Measurements from ENCODE around the gene TACR1.
"Not testable (repeated sequence)": the region's sequence is repeated elsewhere in the genome, so short reads cannot be mapped to it uniquely, and the experiment has no call there.

The TACR1 gene

GRCh38 chr2:75177427-75177826 lies 21.9 kb downstream of the TACR1 start:
- no peak overlapping the region for H3K27ac Mint-ChIP-seq
- peaks cover 2% of the 10 kb centered on the region for H3K27me3 Mint-ChIP-seq
- H3K4me1 Mint-ChIP-seq (ENCODE audit: low read depth), result no peaks in the 10 kb centered on the region
- H3K4me3 Mint-ChIP-seq, result no peak overlapping the region
- no peaks in the 10 kb centered on the region for H3K9me3 Mint-ChIP-seq
- H3K36me3 Mint-ChIP-seq (ENCODE audit: low read depth), result no peaks in the 10 kb centered on the region
- intact Hi-C loops (cut with micrococcal nuclease), result no loop called here

GRCh38 chr2:75175456-75175855 lies 23.9 kb downstream of the TACR1 start:
- Mint-ChIP-seq H3K9me3 (no peaks in the 10 kb centered on the region), H3K27me3 (peaks cover 2% of the 10 kb centered on the region), H3K4me3 (no peak overlapping the region), H3K36me3 (ENCODE audit: low read depth) (no peaks in the 10 kb centered on the region), H3K27ac (no peak overlapping the region), H3K4me1 (ENCODE audit: low read depth) (no peaks in the 10 kb centered on the region)
- intact Hi-C loops (cut with micrococcal nuclease), result no loop called here

- Mint-ChIP-seq H3K27me3 (peaks cover 2% of the 10 kb centered on the region), H3K4me1 (ENCODE audit: low read depth) (no peaks in the 10 kb centered on the region), H3K9me3 (no peaks in the 10 kb centered on the region), H3K4me3 (no peak overlapping the region), H3K27ac (no peak overlapping the region), H3K36me3 (ENCODE audit: low read depth) (no peaks in the 10 kb centered on the region)
- intact Hi-C loops (cut with micrococcal nuclease), result no loop called here
Measured at GRCh38 chr2:75174981-75175380, 24.3 kb downstream of the TACR1 start.

GRCh38 chr2:75174519-75174918 lies 24.8 kb downstream of the TACR1 start:
- Mint-ChIP-seq H3K9me3 (no peaks in the 10 kb centered on the region), H3K36me3 (ENCODE audit: low read depth) (no peaks in the 10 kb centered on the region), H3K27ac (no peak overlapping the region), H3K4me3 (no peak overlapping the region), H3K27me3 (peaks cover 2% of the 10 kb centered on the region), H3K4me1 (ENCODE audit: low read depth) (no peaks in the 10 kb centered on the region)
- intact Hi-C loops (cut with micrococcal nuclease), result no loop called here

GRCh38 chr2:75173740-75174139 lies 25.6 kb downstream of the TACR1 start:
- H3K4me1 Mint-ChIP-seq (ENCODE audit: low read depth), result no peaks in the 10 kb centered on the region
- peaks cover 2% of the 10 kb centered on the region for H3K27me3 Mint-ChIP-seq
- H3K27ac Mint-ChIP-seq, result no peak overlapping the region
- no peak overlapping the region for H3K4me3 Mint-ChIP-seq
- intact Hi-C loops (cut with micrococcal nuclease), result no loop called here
- H3K9me3 Mint-ChIP-seq, result no peaks in the 10 kb centered on the region
- H3K36me3 Mint-ChIP-seq (ENCODE audit: low read depth), result no peaks in the 10 kb centered on the region

- intact Hi-C loops (cut with micrococcal nuclease); H3K27me3 Mint-ChIP-seq; H3K27ac Mint-ChIP-seq; H3K4me3 Mint-ChIP-seq; H3K9me3 Mint-ChIP-seq; H3K36me3 Mint-ChIP-seq (ENCODE audit: low read depth); H3K4me1 Mint-ChIP-seq (ENCODE audit: low read depth): not testable (repeated sequence)
Measured at GRCh38 chr2:75171423-75171822, 27.9 kb downstream of the TACR1 start.

- Mint-ChIP-seq H3K9me3 (no peaks in the 10 kb centered on the region), H3K4me3 (no peak overlapping the region), H3K4me1 (ENCODE audit: low read depth) (peaks cover 5% of the 10 kb centered on the region), H3K36me3 (ENCODE audit: low read depth) (no peaks in the 10 kb centered on the region), H3K27me3 (peaks cover 4% of the 10 kb centered on the region), H3K27ac (no peak overlapping the region)
- intact Hi-C loops (cut with micrococcal nuclease), result no loop called here
Measured at GRCh38 chr2:75170889-75171288, 28.4 kb downstream of the TACR1 start.

GRCh38 chr2:75168186-75168585 lies 31.1 kb downstream of the TACR1 start:
- no peaks in the 10 kb centered on the region for H3K9me3 Mint-ChIP-seq
- H3K4me3 Mint-ChIP-seq, result no peak overlapping the region
- no peaks in the 10 kb centered on the region for H3K36me3 Mint-ChIP-seq (ENCODE audit: low read depth)
- H3K4me1 Mint-ChIP-seq (ENCODE audit: low read depth), result peaks cover 5% of the 10 kb centered on the region
- intact Hi-C loops (cut with micrococcal nuclease), result no loop called here
- H3K27me3 Mint-ChIP-seq, result peaks cover 4% of the 10 kb centered on the region
- no peak overlapping the region for H3K27ac Mint-ChIP-seq

GRCh38 chr2:75166491-75166890 lies 32.8 kb downstream of the TACR1 start:
- no peak overlapping the region for H3K4me3 Mint-ChIP-seq

GRCh38 chr2:75162897-75163296 lies 36.4 kb downstream of the TACR1 start:
- peaks cover 11% of the 10 kb centered on the region for H3K4me1 Mint-ChIP-seq (ENCODE audit: low read depth)
- H3K27ac Mint-ChIP-seq, result no peak overlapping the region
- H3K4me3 Mint-ChIP-seq, result no peak overlapping the region
- peaks cover 6% of the 10 kb centered on the region for H3K27me3 Mint-ChIP-seq
- intact Hi-C loops (cut with micrococcal nuclease), result no loop called here
- no peaks in the 10 kb centered on the region for H3K36me3 Mint-ChIP-seq (ENCODE audit: low read depth)
- H3K9me3 Mint-ChIP-seq, result no peaks in the 10 kb centered on the region

More at GRCh38 chr2:75166491-75166890, 32.8 kb downstream of the TACR1 start:
- Mint-ChIP-seq H3K9me3 (no peaks in the 10 kb centered on the region), H3K4me1 (ENCODE audit: low read depth) (peaks cover 10% of the 10 kb centered on the region), H3K27ac (no peak overlapping the region), H3K36me3 (ENCODE audit: low read depth) (no peaks in the 10 kb centered on the region), H3K27me3 (peaks cover 4% of the 10 kb centered on the region)
- intact Hi-C loops (cut with micrococcal nuclease), result no loop called here

GRCh38 chr2:75162259-75162658 lies 37.1 kb downstream of the TACR1 start:
- Mint-ChIP-seq H3K27ac (no peak overlapping the region), H3K36me3 (ENCODE audit: low read depth) (no peaks in the 10 kb centered on the region), H3K27me3 (peaks cover 6% of the 10 kb centered on the region), H3K4me1 (ENCODE audit: low read depth) (peaks cover 11% of the 10 kb centered on the region), H3K4me3 (no peak overlapping the region), H3K9me3 (no peaks in the 10 kb centered on the region)
- intact Hi-C loops (cut with micrococcal nuclease), result no loop called here

GRCh38 chr2:75157435-75157834 lies 41.9 kb downstream of the TACR1 start:
- H3K4me1 Mint-ChIP-seq (ENCODE audit: low read depth), result peaks cover 6% of the 10 kb centered on the region
- peaks cover 5% of the 10 kb centered on the region for H3K27me3 Mint-ChIP-seq
- H3K36me3 Mint-ChIP-seq (ENCODE audit: low read depth), result no peaks in the 10 kb centered on the region
- no peak overlapping the region for H3K4me3 Mint-ChIP-seq
- intact Hi-C loops (cut with micrococcal nuclease), result loop anchor here (5.0 kb wide), 1 partner anchor 245 kb away; no protein-coding TSS in a partner anchor
- no peak overlapping the region for H3K27ac Mint-ChIP-seq
- no peaks in the 10 kb centered on the region for H3K9me3 Mint-ChIP-seq

- H3K27ac Mint-ChIP-seq, result no peak overlapping the region
- no peaks in the 10 kb centered on the region for H3K36me3 Mint-ChIP-seq (ENCODE audit: low read depth)
- H3K4me3 Mint-ChIP-seq, result no peak overlapping the region
- H3K4me1 Mint-ChIP-seq (ENCODE audit: low read depth), result no peaks in the 10 kb centered on the region
- H3K9me3 Mint-ChIP-seq, result no peaks in the 10 kb centered on the region
- intact Hi-C loops (cut with micrococcal nuclease), result loop anchor here (5.0 kb wide), 1 partner anchor 247 kb away; no protein-coding TSS in a partner anchor
- peaks cover 5% of the 10 kb centered on the region for H3K27me3 Mint-ChIP-seq
Measured at GRCh38 chr2:75155115-75155514, 44.2 kb downstream of the TACR1 start.

GRCh38 chr2:75153221-75153620 lies 46.1 kb downstream of the TACR1 start:
- H3K36me3 Mint-ChIP-seq (ENCODE audit: low read depth), result no peaks in the 10 kb centered on the region

GRCh38 chr2:75152243-75152642 lies 47.1 kb downstream of the TACR1 start:
- H3K27me3 Mint-ChIP-seq, result not testable (repeated sequence)

More at GRCh38 chr2:75153221-75153620, 46.1 kb downstream of the TACR1 start:
- H3K27me3 Mint-ChIP-seq, result peaks cover 2% of the 10 kb centered on the region
- no peak overlapping the region for H3K4me3 Mint-ChIP-seq
- intact Hi-C loops (cut with micrococcal nuclease), result no loop called here
- no peak overlapping the region for H3K27ac Mint-ChIP-seq
- no peaks in the 10 kb centered on the region for H3K4me1 Mint-ChIP-seq (ENCODE audit: low read depth)
- no peaks in the 10 kb centered on the region for H3K9me3 Mint-ChIP-seq

More at GRCh38 chr2:75152243-75152642, 47.1 kb downstream of the TACR1 start:
- H3K4me3 Mint-ChIP-seq; H3K9me3 Mint-ChIP-seq; intact Hi-C loops (cut with micrococcal nuclease); H3K27ac Mint-ChIP-seq; H3K36me3 Mint-ChIP-seq (ENCODE audit: low read depth); H3K4me1 Mint-ChIP-seq (ENCODE audit: low read depth): not testable (repeated sequence)
